Ramos (cell line): Measurements from ENCODE around the gene ARHGAP26.

Experiments
- in situ Hi-C: fragments of 300-500 bp; cut with MboI; formaldehyde crosslinking; loops from one replicate; pipeline ENCODE4 v1.14.3; 2022; ENCODE audit warnings: low sequenced_read_pairs; ENCODE audit not compliant: unreplicated experiment

Gene ARHGAP26

GRCh38 chr5:143254819-143255218 lies 484.6 kb downstream of the ARHGAP26 start:
- in situ Hi-C loops = no loop called here

GRCh38 chr5:143258559-143259253 lies 488.5 kb downstream of the ARHGAP26 start:
- in situ Hi-C loops = no loop called here

- in situ Hi-C loops = no loop called here
Observed at GRCh38 chr5:143259254-143259605, 489.1 kb downstream of the ARHGAP26 start.

GRCh38 chr5:143261748-143262392 lies 491.7 kb downstream of the ARHGAP26 start:
- in situ Hi-C loops = no loop called here

- in situ Hi-C loops = no loop called here
Observed at GRCh38 chr5:143262393-143263174, 492.4 kb downstream of the ARHGAP26 start.

GRCh38 chr5:143263272-143263810 lies 493.2 kb downstream of the ARHGAP26 start:
- in situ Hi-C loops = no loop called here

- in situ Hi-C loops = no loop called here
Observed at GRCh38 chr5:143265995-143266394, 495.8 kb downstream of the ARHGAP26 start.

- in situ Hi-C loops = no loop called here
Observed at GRCh38 chr5:143267186-143267585, 497.0 kb downstream of the ARHGAP26 start.

- in situ Hi-C loops = no loop called here
Observed at GRCh38 chr5:143268388-143268787, 498.2 kb downstream of the ARHGAP26 start.

- in situ Hi-C loops = no loop called here
Observed at GRCh38 chr5:143271431-143271830, 501.3 kb downstream of the ARHGAP26 start.

- in situ Hi-C loops = no loop called here
Observed at GRCh38 chr5:143274952-143275351, 504.8 kb downstream of the ARHGAP26 start.

GRCh38 chr5:143275512-143276363 lies 505.6 kb downstream of the ARHGAP26 start:
- in situ Hi-C loops = no loop called here

- in situ Hi-C loops = no loop called here
Observed at GRCh38 chr5:143277536-143277935, 507.4 kb downstream of the ARHGAP26 start.
